GM06990 (cell line): ENCODE data around the gene MLLT1.

Source experiments
- DNase-seq: peaks from one replicate; pipeline ENCODE4 v3.0.0-alpha.2; 2011; ENCODE audit not compliant: insufficient read length; ENCODE audit errors: extremely low read depth
- H3K27me3 ChIP-seq: replicated peaks from 2 replicates; pipeline ENCODE4 v1.6.0; 2011; ENCODE audit warnings: low read length; ENCODE audit not compliant: control insufficient read depth, insufficient read depth
- H3K36me3 ChIP-seq: 2 replicates; pipeline ENCODE4 v1.5.1; 2011; ENCODE audit warnings: low read length; ENCODE audit not compliant: control insufficient read depth, insufficient read depth
- H3K4me3 ChIP-seq: replicated peaks from 2 replicates; pipeline ENCODE4 v1.5.1; 2011; ENCODE audit warnings: low read depth, mild to moderate bottlenecking, control low read depth, low read length
- TF ChIP-seq, protein P1 (sequence below): IDR thresholded peaks from 2 replicates; pipeline ENCODE4 v1.5.1; 2011; ENCODE audit warnings: low read length, control low read depth, mild to moderate bottlenecking, inconsistent platforms; ENCODE audit not compliant: insufficient read depth, poor library complexity, severe bottlenecking

The MLLT1 gene

DNA sequence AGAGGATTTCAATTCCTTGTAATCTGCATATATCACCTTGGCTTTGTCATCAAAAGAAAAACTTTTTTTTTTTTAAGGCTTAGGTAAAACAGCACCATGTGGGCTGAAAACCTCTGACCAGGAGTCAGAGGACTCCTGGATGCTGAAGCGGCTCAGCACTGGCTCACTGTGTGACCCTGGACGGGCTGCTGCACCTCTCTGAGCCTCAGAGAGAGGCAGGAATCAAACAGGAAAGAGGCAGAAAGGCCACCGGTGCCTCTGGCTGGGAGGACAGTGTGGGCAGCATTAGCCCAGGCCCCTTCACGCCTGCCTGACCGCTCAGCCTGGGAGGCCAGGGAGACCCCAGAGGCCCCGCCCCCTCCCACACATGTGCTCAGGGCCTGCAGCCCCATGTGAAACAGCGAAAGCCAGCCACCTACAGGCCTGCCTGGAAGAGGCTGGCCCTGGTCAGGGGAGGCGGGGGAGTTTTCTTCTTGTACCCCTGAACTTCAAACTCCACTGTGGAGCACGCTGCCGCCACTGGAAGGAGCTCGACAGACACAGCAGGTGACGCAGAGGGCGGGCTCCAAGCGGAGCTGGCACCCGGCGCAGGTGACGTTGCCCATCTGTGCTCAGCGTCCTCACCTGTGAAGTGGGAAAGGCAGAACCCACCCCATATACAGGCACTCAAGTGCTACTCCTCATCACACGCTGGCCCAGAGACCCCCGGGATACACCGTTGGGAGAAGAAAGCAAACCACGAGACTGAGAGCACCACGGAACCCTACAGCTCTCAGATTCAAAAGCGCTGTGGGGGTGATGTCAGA is 39.7 kb downstream of the MLLT1 start:
- Histone ChIP-seq H3K27me3 (no peaks in the 10 kb centered on the region), H3K36me3 (peaks cover 2% of the 10 kb centered on the region), H3K4me3 (no peak overlapping the region)
- TF ChIP-seq, protein P1, sequence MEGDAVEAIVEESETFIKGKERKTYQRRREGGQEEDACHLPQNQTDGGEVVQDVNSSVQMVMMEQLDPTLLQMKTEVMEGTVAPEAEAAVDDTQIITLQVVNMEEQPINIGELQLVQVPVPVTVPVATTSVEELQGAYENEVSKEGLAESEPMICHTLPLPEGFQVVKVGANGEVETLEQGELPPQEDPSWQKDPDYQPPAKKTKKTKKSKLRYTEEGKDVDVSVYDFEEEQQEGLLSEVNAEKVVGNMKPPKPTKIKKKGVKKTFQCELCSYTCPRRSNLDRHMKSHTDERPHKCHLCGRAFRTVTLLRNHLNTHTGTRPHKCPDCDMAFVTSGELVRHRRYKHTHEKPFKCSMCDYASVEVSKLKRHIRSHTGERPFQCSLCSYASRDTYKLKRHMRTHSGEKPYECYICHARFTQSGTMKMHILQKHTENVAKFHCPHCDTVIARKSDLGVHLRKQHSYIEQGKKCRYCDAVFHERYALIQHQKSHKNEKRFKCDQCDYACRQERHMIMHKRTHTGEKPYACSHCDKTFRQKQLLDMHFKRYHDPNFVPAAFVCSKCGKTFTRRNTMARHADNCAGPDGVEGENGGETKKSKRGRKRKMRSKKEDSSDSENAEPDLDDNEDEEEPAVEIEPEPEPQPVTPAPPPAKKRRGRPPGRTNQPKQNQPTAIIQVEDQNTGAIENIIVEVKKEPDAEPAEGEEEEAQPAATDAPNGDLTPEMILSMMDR = no peak
- no peak for DNase-seq

DNA sequence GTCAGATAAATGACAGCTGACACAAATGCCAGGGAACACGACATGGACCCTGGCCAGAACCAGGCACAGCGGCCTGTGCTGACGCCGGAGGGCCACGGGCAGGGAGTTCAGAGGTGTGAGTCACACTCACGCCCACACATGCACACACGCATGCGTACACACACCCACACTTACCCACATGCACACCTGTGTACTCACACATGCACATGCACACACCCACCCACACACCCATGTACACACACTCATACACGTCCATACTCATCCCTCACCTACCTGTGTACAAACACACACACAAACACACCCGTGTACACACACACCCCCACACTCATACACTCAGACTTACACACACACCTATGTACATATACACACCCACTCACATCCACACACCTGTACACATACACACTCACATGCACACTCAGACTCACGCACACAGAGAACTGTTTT is 40.4 kb downstream of the MLLT1 start:
- Histone ChIP-seq H3K36me3 (peaks cover 2% of the 10 kb centered on the region), H3K4me3 (no peak overlapping the region), H3K27me3 (no peaks in the 10 kb centered on the region)
- no peak for DNase-seq
- TF ChIP-seq, protein P1 = no peak

DNA sequence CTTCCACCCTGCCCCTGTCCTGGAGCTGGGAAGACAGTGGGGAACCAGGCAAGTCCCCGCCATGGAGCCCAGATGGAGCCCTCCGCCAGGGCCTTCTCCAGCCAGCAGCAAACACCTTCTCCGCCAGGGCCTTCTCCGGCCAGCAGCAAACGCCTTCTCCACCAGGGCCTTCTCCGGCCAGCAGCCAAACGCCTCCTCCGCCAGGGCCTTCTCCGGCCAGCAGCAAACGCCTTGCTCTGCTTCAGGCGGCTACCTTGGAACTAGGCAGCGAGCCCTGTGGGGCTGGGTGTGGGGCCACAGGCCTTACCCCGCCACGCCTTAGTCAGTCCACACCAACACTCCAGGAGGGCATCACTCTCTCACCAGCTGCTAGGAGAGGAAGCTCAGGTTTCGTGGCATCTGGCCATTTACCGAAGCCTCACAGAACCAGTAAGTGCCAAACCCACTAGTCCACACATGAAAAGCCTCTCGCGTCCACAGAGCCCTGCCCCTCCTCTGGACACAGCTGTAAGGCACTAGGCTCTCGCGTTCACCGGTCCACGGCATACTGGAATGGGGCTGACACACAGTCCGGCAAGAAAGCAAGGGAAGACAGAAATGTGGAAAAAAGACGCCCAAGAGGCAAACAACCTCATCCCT is 41.0 kb downstream of the MLLT1 start:
- no peaks in the 10 kb centered on the region for H3K27me3 ChIP-seq
- no peak for DNase-seq
- TF ChIP-seq, protein P1 = no peak
- peaks cover 2% of the 10 kb centered on the region for H3K36me3 ChIP-seq
- H3K4me3 ChIP-seq = no peak overlapping the region

DNA sequence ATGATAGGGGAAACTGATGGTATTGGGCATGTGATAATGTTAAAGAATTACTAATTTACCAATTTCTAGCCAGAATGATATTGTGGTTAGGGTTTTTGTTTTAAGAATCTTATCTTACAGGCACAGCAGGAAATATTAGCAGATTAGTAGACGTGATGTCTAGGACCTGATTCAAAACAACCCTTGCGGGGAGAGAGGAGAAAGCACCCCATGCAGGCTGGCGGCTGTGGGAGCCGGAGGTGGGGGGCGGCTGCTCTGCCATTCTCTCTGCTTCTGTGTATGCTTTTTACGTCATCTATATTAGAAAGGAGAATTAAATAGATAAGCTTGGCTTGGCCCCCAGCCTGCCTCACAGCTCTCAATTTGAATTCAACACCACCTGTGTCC is 41.5 kb downstream of the MLLT1 start:
- Histone ChIP-seq H3K36me3 (peaks cover 2% of the 10 kb centered on the region), H3K27me3 (no peaks in the 10 kb centered on the region), H3K4me3 (no peak overlapping the region)
- TF ChIP-seq, protein P1 = no peak
- DNase-seq = no peak

DNA sequence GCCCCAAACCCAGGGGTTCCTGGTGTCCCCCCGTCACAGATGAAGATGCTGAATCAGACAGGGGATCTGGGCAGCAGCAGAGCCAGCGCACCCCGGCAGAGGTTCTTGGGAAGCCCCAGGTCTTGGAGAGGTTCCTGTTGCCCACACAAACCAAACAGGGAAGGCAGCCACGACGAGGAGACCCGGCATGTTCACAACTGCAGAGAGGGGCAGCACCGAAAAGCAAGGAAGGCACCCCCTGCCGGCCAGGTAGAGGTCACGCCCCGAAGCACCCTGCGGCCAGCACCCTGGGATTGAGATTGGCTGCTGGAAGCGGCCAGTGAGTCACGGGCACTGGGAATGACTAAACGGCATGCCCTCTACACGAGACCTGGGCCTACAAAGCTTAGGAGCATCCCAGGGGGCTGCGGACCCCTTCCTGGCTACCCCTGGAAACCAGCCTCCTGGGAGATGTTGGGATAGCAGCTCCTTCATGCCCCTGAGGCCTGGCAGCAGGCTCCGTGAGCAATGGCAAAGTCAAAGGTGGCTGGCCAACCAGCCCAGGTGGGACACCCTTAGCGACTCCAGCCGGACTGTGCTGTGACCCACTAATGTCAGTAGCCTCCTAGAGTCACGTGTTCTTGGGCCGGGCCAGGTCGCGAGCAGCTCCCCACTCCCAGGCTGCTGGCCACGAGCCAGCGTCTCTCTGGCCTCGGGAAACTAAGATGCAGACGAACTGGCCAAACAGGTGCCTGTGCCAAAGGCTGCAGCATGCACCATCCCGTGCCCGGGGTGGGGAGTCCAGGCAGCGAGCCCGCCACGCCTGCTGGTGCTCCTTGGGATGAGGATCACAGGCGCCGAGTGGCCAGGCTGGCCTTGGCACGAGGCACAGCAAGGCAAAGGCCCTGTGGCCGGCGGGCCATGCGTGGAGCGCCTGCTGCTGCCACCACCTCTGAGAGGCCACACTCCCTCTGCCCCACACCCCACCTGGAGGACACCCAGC is 43.2 kb downstream of the MLLT1 start:
- TF ChIP-seq, protein P1 = no peak
- Histone ChIP-seq H3K36me3 (peaks cover 2% of the 10 kb centered on the region), H3K27me3 (no peaks in the 10 kb centered on the region), H3K4me3 (no peak overlapping the region)
- DNase-seq = no peak
